Left lung (tissue), 14 donors: Measurements from ENCODE around the gene AGBL2. TPM values are rescaled to one million over a fixed set of nuclear protein-coding genes. Genes with fewer than 3 reads are reported as not detected.
"Not testable (repeated sequence)": the region's sequence is repeated elsewhere in the genome, so short reads cannot be mapped to it uniquely, and the experiment has no call there.

Experiments used
- ATAC-seq: fragments of 200-7000 bp; cut with Tn5 transposase; one replicate; pipeline ENCODE4 v1.9.1; 2020; ENCODE audit warnings: moderate library complexity
- DNase-seq, 4 donors: peaks; one replicate each; pipeline ENCODE4 v3.0.0-alpha.2; 2013 to 2020
- H3K27ac ChIP-seq, 2 donors: fragments of 200-600 bp; sonication (generic) in 1 of 2; one replicate each; pipeline versions ENCODE4 v1.5.0 to v1.8.0; 2020 to 2021
- H3K27me3 ChIP-seq, 2 donors: fragments of 200-600 bp; sonication (generic) in 1 of 2; one replicate each; pipeline versions ENCODE4 v1.5.0 to v1.8.0; 2020 to 2021
- H3K36me3 ChIP-seq, 2 donors: fragments of 200-600 bp; sonication (generic) in 1 of 2; one replicate each; pipeline versions ENCODE4 v1.5.0 to v1.8.0; 2020 to 2021
- H3K4me1 ChIP-seq, 2 donors: fragments of 200-600 bp; one replicate each; pipeline ENCODE4 v1.8.0; 2021
- H3K4me3 ChIP-seq, 2 donors: fragments of 200-600 bp; sonication (generic) in 1 of 2; one replicate each; pipeline versions ENCODE4 v1.5.0 to v1.8.0; 2020 to 2021; ENCODE audit warnings: mild to moderate bottlenecking in 1 of 2
- H3K9me3 ChIP-seq, 2 donors: fragments of 200-600 bp; sonication (generic) in 1 of 2; one replicate each; pipeline versions ENCODE4 v1.5.0 to v1.8.0; 2020 to 2021
- intact Hi-C, 2 donors: fragments of 100-400 bp; cut with DNase I; formaldehyde crosslinking; loops; one replicate each; pipeline versions ENCODE4 v1.11.2 to v1.14.2; 2022
- long read RNA-seq, 12 donors: library from polyadenylated mRNA in 2 of 12; unstranded in 2 of 12; transcript quantifications; one replicate each; pipeline ENCODE4 v2.0.0 and lab custom pipeline, GENCODE V29; 2019 to 2026
- polyA plus RNA-seq, 6 donors: library from polyadenylated mRNA; unstranded; fragments of 120-200 nt; gene quantifications; one replicate each; pipeline ENCODE4 v1.2.1, GENCODE V29; 2013; ENCODE audit not compliant: insufficient read length in 6 of 6
- total RNA-seq, 2 donors: library from RNA; stranded (reverse); fragmentation: NEBNext Ultra II Directional; extraction: Animal tissue kit (Norgen Biotek cat#: 25700); gene quantifications; one replicate each; pipeline ENCODE4 v1.2.1, GENCODE V29; 2021
- TF ChIP-seq, protein P1 (sequence below), 2 donors: fragments of 200-600 bp; sonication (generic) in 1 of 2; IDR thresholded peaks; one replicate each; pipeline versions ENCODE4 v1.5.0 to v1.8.0; 2021; ENCODE audit warnings: antibody characterized with exemption in 2 of 2
- donor health status: DM: no; HTN: yes; CAD: no.
- donor health status: DM: no; HTN: no; CAD: no.

AGBL2 gene
- 1 to 10 TPM; 2.1 to 2.6 TPM for total RNA-seq
- 10 to 100 TPM in 4 of 6 donors, 1 to 10 TPM in 2; 6.0 to 14.8 (median 10.6) TPM for polyA plus RNA-seq
- long read RNA-seq, donor 1, result 0 reads
- long read RNA-seq, donor 2, result 0 reads
- long read RNA-seq, donor 3, result 0 reads
- long read RNA-seq, donor 4, result 0 reads
- long read RNA-seq, donor 5, partial matches to known transcripts, result 0 of 2 reads
- long read RNA-seq, donor 5, other reads (novel, unspliced or antisense), result 0 of 2 reads
- long read RNA-seq, donor 6, result 0 reads
- long read RNA-seq, donor 7, result 0 reads
- long read RNA-seq, donor 8, result 0 reads
- long read RNA-seq, donor 9, result 0 reads
- long read RNA-seq, donor 10, result 0 reads
- long read RNA-seq, donor 11, result 0 reads
- long read RNA-seq, donor 12, result 0 reads

GRCh38 chr11:47715082-47715669, at the start of gene AGBL2:
TSS of gene AGBL2 (minus strand) at chr11:47715369. CDS start at chr11:47714650, 719 bp downstream.
- H3K36me3 ChIP-seq, result peaks cover 0 to 41% of the 10 kb centered on the region in 2 donors
- H3K4me1 ChIP-seq, result peaks cover 6 to 8% of the 10 kb centered on the region in 2 donors
- H3K27ac ChIP-seq, result peak within 1 kb of the TSS; percentile 75 to 90
- ATAC-seq (peak; percentile 97), DNase-seq (peak; percentile 65 to 96 (median 80))
- TF ChIP-seq, protein P1, sequence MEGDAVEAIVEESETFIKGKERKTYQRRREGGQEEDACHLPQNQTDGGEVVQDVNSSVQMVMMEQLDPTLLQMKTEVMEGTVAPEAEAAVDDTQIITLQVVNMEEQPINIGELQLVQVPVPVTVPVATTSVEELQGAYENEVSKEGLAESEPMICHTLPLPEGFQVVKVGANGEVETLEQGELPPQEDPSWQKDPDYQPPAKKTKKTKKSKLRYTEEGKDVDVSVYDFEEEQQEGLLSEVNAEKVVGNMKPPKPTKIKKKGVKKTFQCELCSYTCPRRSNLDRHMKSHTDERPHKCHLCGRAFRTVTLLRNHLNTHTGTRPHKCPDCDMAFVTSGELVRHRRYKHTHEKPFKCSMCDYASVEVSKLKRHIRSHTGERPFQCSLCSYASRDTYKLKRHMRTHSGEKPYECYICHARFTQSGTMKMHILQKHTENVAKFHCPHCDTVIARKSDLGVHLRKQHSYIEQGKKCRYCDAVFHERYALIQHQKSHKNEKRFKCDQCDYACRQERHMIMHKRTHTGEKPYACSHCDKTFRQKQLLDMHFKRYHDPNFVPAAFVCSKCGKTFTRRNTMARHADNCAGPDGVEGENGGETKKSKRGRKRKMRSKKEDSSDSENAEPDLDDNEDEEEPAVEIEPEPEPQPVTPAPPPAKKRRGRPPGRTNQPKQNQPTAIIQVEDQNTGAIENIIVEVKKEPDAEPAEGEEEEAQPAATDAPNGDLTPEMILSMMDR (IDR thresholded peaks at IDR 0.05), result no peak
- no peaks in the 10 kb centered on the region for H3K9me3 ChIP-seq
- intact Hi-C loops, result no loop called here
- H3K4me3 ChIP-seq, result peak within 1 kb of the TSS; percentile 71 to 81
- no peaks in the 10 kb centered on the region for H3K27me3 ChIP-seq

DNA sequence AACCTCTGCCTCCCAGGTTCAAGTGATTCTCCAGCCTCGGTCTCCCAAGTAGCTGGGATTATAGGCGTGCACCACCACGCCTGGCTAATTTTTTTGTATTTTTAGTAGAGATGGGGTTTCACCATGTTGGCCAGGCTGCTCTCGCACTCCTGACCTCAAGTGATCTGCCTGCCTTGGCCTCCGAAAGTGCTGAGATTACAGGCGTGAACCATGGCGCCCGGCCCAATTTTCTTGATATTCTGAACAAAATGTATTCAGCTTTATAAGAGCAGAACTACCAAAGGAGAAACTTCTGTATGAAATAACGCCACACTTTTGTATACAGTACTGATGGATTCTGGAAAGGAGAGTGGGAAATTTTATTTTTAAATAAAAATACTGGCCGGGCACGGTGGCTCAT, 44.1 kb upstream of the AGBL2 start:
- H3K27ac ChIP-seq, intact Hi-C loops, H3K4me1 ChIP-seq, ATAC-seq, H3K27me3 ChIP-seq, DNase-seq, H3K9me3 ChIP-seq, H3K4me3 ChIP-seq: not testable (repeated sequence)
- peaks cover 5 to 83% of the 10 kb centered on the region in 2 donors for H3K36me3 ChIP-seq

GRCh38 chr11:47756208-47756607, 41.0 kb upstream of the AGBL2 start:
- intact Hi-C loops, result no loop called here
- H3K9me3 ChIP-seq, result no peaks in the 10 kb centered on the region
- no peak for ATAC-seq
- H3K4me3 ChIP-seq, result no peak overlapping the region
- H3K36me3 ChIP-seq, result peaks cover 5 to 84% of the 10 kb centered on the region in 2 donors
- DNase-seq, result no peak
- TF ChIP-seq, protein P1 (IDR thresholded peaks at IDR 0.05), result no peak
- no peaks in the 10 kb centered on the region for H3K27me3 ChIP-seq
- H3K4me1 ChIP-seq, result no peaks in the 10 kb centered on the region
- no peak overlapping the region for H3K27ac ChIP-seq

DNA sequence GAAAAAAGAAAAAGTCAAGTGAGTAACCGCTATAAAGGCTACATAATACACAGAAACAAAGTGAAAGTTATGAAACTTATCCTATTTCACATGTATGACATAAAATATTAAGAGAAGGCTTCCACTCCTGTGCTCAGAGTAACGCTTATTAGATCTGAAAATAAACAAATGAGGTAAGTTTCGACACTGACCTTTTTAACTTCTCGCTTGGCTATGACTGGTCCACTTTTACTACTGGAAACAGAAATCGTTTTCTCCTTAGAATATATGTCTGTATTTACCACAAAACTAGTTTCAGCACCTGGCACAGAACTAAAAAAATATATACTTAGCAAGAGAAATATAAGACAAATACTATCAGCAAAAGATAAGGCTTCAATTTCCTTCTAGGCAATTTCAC, 35.6 kb upstream of the AGBL2 start:
- Histone ChIP-seq H3K4me1 (no peaks in the 10 kb centered on the region), H3K4me3 (no peak overlapping the region), H3K27ac (no peak overlapping the region), H3K9me3 (no peaks in the 10 kb centered on the region), H3K36me3 (peaks cover 9 to 89% of the 10 kb centered on the region in 2 donors), H3K27me3 (no peaks in the 10 kb centered on the region)
- TF ChIP-seq, protein P1 (IDR thresholded peaks at IDR 0.05), result no peak
- DNase-seq (no peak), ATAC-seq (no peak)
- intact Hi-C loops, result no loop called here

GRCh38 chr11:47742494-47742893, 27.3 kb upstream of the AGBL2 start:
- H3K4me1 ChIP-seq, H3K9me3 ChIP-seq, H3K27me3 ChIP-seq, H3K4me3 ChIP-seq, H3K27ac ChIP-seq, DNase-seq, ATAC-seq: not testable (repeated sequence)
- peaks cover 19 to 97% of the 10 kb centered on the region in 2 donors for H3K36me3 ChIP-seq
- intact Hi-C loops, result loop anchor here in 1 of 2 donors (10.0 kb wide), 1 partner anchor 92 kb away; no protein-coding TSS in a partner anchor

DNA sequence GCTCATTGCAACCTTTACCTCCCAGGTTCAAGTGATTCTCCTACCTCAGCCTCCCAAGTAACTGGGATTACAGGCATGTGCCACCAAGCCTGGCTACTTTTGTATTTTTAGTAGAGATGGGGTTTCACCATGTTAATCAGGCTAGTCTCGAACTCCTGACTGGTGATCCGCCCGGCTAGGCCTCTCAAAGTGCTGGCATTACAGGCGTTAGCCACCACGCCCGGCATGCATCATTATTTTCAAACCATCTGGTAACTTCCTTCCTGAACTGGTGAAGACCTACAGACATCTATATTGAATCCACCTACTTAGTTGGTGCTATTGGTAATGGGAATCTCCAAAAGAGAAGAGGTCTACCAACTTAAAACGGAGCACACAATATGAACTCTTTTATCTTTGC, 22.6 kb upstream of the AGBL2 start:
- H3K27me3 ChIP-seq, H3K4me1 ChIP-seq, ATAC-seq, H3K4me3 ChIP-seq, intact Hi-C loops, DNase-seq, H3K27ac ChIP-seq, H3K9me3 ChIP-seq: not testable (repeated sequence)
- H3K36me3 ChIP-seq, result peaks cover 10 to 97% of the 10 kb centered on the region in 2 donors
